Keratinocyte (primary cell): ENCODE data around the gene CAPZA1.

Experiments
- EZH2 ChIP-seq: IDR thresholded peaks from one replicate; pipeline ENCODE4 v1.6.1; 2012; ENCODE audit warnings: inconsistent platforms, mild to moderate bottlenecking, low read length, moderate library complexity
- TF ChIP-seq, protein P1 (sequence below), 3 experiments: IDR thresholded peaks in 1 of 3; conservative IDR thresholded peaks in 1 of 3; optimal IDR thresholded peaks in 1 of 3; 2 replicates in 2 of 3; 3 replicates in 1 of 3; pipeline versions ENCODE3 to v1.5.1; 2011; ENCODE audit warnings: low read length in 3 of 3, mild to moderate bottlenecking in 3 of 3, moderate library complexity in 2 of 3, control low read depth in 1 of 3, inconsistent platforms in 1 of 3; ENCODE audit not compliant: insufficient read depth in 2 of 3; ENCODE audit errors: extremely low read depth in 1 of 3

- no peak for TF ChIP-seq EZH2
- TF ChIP-seq, protein P1, sequence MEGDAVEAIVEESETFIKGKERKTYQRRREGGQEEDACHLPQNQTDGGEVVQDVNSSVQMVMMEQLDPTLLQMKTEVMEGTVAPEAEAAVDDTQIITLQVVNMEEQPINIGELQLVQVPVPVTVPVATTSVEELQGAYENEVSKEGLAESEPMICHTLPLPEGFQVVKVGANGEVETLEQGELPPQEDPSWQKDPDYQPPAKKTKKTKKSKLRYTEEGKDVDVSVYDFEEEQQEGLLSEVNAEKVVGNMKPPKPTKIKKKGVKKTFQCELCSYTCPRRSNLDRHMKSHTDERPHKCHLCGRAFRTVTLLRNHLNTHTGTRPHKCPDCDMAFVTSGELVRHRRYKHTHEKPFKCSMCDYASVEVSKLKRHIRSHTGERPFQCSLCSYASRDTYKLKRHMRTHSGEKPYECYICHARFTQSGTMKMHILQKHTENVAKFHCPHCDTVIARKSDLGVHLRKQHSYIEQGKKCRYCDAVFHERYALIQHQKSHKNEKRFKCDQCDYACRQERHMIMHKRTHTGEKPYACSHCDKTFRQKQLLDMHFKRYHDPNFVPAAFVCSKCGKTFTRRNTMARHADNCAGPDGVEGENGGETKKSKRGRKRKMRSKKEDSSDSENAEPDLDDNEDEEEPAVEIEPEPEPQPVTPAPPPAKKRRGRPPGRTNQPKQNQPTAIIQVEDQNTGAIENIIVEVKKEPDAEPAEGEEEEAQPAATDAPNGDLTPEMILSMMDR (optimal IDR thresholded peaks at IDR 0.05 in 1 of 3, IDR thresholded peaks at IDR 0.05 in 1 of 3, conservative IDR thresholded peaks at IDR 0.05 in 1 of 3; ENCODE audit: extremely low read depth in 1 of 3, insufficient read depth in 2 of 3, low read length in 3 of 3), result peak; percentile 52 to 63 (median 54)
Measured at GRCh38 chr1:112614460-112615065, 5.1 kb upstream of the CAPZA1 start.
